Right ventricle myocardium inferior (tissue), 1 donor: Measurements from ENCODE around the gene KBTBD4. TPM values are rescaled to one million over a fixed set of nuclear protein-coding genes. Genes with fewer than 3 reads are reported as not detected.

Experiments
- ATAC-seq: fragments of 200-7000 bp; cut with Tn5 transposase; one replicate; pipeline ENCODE4 v1.9.1; 2020; ENCODE audit warnings: mild to moderate bottlenecking, moderate library complexity
- DNase-seq: peaks from one replicate; pipeline ENCODE4 v3.0.0; 2021; ENCODE audit errors: missing footprints
- intact Hi-C: fragments of 100-400 bp; cut with DNase I; formaldehyde crosslinking; loops from one replicate; pipeline ENCODE4 v1.11.0; 2022
- long read RNA-seq: library from polyadenylated mRNA; unstranded; transcript quantifications from one replicate; pipeline ENCODE4 v2.0.0, GENCODE V29; 2021
- total RNA-seq: library from RNA; stranded (reverse); fragmentation: NEBNext Ultra II Directional; extraction: Animal tissue kit (Norgen Biotek cat#: 25700); gene quantifications from one replicate; pipeline ENCODE4 v1.2.1, GENCODE V29; 2021
- donor health status: DM: no; HTN: yes; CAD: no; lungs with severe emphysema.

The KBTBD4 gene
- 13.1 TPM for total RNA-seq
- long read RNA-seq, transcript KBTBD4-202 (4 exons, 2,372 nt) = major isoform, 23 of 25 reads
- long read RNA-seq, partial matches to known transcripts = 0 of 25 reads
- long read RNA-seq, other reads (novel, unspliced or antisense) = 2 of 25 reads

DNA sequence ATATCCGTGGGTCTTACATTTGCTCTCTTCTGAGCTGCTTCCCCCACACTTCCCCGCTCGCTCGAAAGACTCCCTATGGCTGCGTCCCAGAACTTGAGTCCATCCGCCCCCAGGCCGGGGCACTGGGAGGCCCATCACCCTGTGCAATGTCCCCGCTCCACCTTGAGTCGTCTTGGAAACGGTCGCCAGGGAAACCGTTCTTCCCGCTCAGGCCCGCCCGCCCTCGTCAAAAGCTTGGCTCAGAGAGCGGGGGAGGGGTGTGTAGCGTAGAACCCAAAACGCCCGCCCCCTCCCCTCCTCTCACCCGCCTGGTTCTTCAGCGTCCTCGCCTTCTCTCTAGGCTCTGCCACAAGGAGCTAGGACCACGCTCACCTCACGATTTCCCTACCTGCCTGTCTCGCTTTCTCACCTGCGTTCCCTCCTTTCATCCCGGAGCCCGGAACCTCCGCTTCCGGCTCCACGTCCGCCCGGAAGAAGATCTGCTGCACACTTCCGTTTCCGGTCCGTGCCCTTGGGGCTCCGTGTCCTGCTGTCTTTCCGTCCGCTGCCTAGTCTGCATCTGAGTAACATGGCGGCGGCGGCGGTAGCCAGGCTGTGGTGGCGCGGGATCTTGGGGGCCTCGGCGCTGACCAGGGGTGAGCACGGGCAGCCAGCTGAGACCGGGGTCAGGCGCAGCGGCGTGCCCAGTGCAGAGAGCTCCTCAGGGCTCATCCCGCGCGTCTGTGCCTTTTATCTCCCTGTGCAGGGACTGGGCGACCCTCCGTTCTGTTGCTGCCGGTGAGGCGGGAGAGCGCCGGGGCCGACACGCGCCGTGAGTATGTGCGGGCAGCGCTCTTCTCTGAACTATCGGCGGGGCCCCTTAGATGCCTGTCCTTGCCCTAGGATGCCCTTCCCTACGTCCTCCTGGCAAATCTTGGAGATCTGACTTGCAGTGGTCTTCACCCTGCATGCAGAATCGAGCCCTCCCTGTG is at the start of gene KBTBD4, which contains the start of gene NDUFS3:
KBTBD4 (minus strand) TSS at position 447 of the 971 bp plus-strand sequence; CDS start at position 428, 19 bp downstream.
NDUFS3 (plus strand) TSS at position 551 of the 971 bp plus-strand sequence; CDS start at position 569, 18 bp downstream.
- intact Hi-C loops = loop anchor here (5.0 kb wide), 1 partner anchor 38 kb away; no protein-coding TSS in a partner anchor

DNA sequence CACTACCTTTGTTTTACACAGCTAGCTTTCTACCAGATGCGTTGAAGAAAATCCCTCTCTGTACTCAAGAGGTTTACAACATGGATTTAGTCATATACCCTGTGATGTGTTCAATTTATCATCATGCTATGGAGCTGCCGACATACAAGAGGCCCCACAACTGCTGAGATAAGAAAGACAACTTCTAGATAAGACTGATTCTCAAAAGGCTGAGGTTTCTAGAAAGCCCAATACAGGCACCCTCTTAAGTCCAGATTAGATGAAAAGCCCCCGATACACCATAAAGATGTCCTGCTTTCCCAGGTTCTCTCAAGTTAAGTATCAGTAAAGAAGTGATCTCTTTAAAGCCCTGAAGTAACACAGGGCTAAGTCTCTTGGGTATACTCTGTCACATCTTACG is 49.3 kb upstream of the KBTBD4 start:
- DNase-seq (no peak), ATAC-seq (no peak)
- intact Hi-C loops = no loop called here

More for the DNA sequence above, at the start of gene KBTBD4, which contains the start of gene NDUFS3:
- ATAC-seq (peak; percentile 94), DNase-seq (peak; percentile 94)

GRCh38 chr11:47626234-47626633 is 47.5 kb upstream of the KBTBD4 start:
- intact Hi-C loops = no loop called here
- ATAC-seq = no peak
- no peak for DNase-seq

DNA sequence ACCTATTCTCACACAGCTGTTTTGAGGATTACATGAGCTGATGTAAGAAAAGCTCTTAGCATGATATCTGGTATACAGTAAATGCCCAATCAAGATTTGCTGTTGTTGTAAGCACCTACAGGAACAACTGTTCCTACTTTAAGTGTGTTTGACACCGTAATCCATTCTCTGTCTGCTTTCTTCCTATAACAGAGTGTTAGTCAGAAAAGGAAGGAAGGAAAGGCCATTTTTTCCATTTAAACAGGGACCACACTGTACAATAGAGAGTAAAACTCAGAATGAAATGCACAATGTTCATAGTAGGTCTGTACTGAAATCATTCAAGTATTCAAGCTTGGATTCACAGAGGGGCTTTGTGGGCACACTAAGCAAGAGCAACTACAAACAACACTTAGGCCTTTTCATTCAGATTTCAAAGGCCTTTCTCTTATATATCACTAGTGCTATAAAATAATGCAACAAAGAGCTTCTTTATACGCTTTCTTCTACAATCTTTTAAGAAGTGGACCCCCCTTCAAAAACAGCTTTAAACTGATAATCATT is 42.1 kb upstream of the KBTBD4 start:
- no peak for ATAC-seq
- intact Hi-C loops = no loop called here
- DNase-seq = no peak

- ATAC-seq (no peak), DNase-seq (no peak)
- intact Hi-C loops = loop anchor here (5.0 to 10.0 kb wide), 3 partner anchors 40 to 243 kb away; partner anchors contain the start of genes KBTBD4, NDUFS3 and SPI1
These were observed 38.6 kb upstream of the KBTBD4 start for GRCh38 chr11:47617417-47617809.

- intact Hi-C loops = loop anchor here (5.0 to 10.0 kb wide), 3 partner anchors 40 to 242 kb away; partner anchors contain the start of genes KBTBD4, NDUFS3 and SPI1
- peak; percentile 80 for ATAC-seq
- no peak for DNase-seq
These were observed 38.1 kb upstream of the KBTBD4 start for GRCh38 chr11:47616726-47617416.

GRCh38 chr11:47615249-47615648 is 36.5 kb upstream of the KBTBD4 start:
- ATAC-seq = no peak
- intact Hi-C loops = loop anchor here (5.0 to 10.0 kb wide), 3 partner anchors 38 to 240 kb away; partner anchors contain the start of genes KBTBD4, NDUFS3 and SPI1
- no peak for DNase-seq

GRCh38 chr11:47611348-47611794 is 32.6 kb upstream of the KBTBD4 start:
- ATAC-seq (peak; percentile 55), DNase-seq (no peak)
- intact Hi-C loops = loop anchor here (10.0 kb wide), 2 partner anchors 117 to 237 kb away; partner anchors contain the start of gene SPI1

- no peak for ATAC-seq
- intact Hi-C loops = loop anchor here (2.0 to 10.0 kb wide), 3 partner anchors 15 to 235 kb away; partner anchors contain the start of genes C1QTNF4 and SPI1
- DNase-seq = no peak
These were observed 30.9 kb upstream of the KBTBD4 start for GRCh38 chr11:47609675-47610074.

DNA sequence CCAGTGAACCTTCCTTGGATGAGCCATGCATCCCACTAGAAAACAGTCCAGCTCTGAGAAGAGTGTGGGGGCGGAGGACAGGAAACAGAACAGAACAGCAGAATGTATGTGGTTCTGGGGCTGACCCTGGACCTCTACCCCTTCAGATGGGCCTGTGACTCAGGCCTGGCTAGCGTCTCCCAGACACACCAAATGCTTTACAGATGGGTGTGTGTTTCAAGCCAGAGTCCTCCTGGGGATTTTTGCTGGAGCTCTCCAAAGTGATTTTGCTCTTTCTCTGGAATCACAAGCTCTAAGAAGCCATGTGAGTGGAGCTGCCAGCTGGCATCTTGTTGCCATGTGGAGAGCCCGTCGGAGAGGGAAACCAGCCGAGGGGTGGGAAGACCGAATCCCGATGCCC is 28.6 kb upstream of the KBTBD4 start:
- DNase-seq (peak; percentile 81), ATAC-seq (peak; percentile 46)
- intact Hi-C loops = no loop called here

DNA sequence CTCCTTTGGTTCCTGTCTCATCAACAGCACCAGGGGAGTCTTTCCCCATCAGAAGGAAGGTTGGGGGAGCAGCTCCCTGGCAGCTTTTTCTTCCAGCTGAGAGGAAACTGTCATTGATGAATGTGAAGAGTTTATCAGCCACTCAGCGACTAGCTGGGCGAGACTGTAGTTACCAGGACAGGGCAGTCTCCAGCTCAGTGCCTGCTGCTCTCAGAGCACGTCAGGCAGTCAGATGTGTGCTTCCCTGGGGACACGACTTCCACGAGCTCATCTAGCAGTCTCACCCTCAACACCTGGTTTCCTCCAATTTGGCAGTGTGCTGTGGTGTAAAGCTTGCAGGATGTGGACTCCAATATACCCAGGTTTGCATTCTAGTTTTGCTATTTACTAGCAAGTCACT is 28.0 kb upstream of the KBTBD4 start:
- DNase-seq = no peak
- peak; percentile 81 for ATAC-seq
- intact Hi-C loops = no loop called here

- intact Hi-C loops = no loop called here
- no peak for DNase-seq
- ATAC-seq = no peak
These were observed 27.2 kb upstream of the KBTBD4 start for GRCh38 chr11:47605921-47606320.

- ATAC-seq (no peak), DNase-seq (no peak)
- intact Hi-C loops = no loop called here
These were observed 24.5 kb upstream of the KBTBD4 start for GRCh38 chr11:47603295-47603694.

GRCh38 chr11:47599902-47600301 is 21.1 kb upstream of the KBTBD4 start:
- DNase-seq (no peak), ATAC-seq (no peak)
- intact Hi-C loops = no loop called here

- DNase-seq = no peak
- intact Hi-C loops = loop anchor here (2.0 kb wide), 1 partner anchor 13 kb away; no protein-coding TSS in a partner anchor
- no peak for ATAC-seq
These were observed 17.2 kb upstream of the KBTBD4 start for GRCh38 chr11:47595967-47596366.

GRCh38 chr11:47595029-47595428 is 16.3 kb upstream of the KBTBD4 start:
- DNase-seq = no peak
- intact Hi-C loops = loop anchor here (2.0 kb wide), 1 partner anchor 14 kb away; no protein-coding TSS in a partner anchor
- peak; percentile 92 for ATAC-seq

GRCh38 chr11:47593934-47594855 is 15.4 kb upstream of the KBTBD4 start, which contains the start of gene C1QTNF4:
Gene C1QTNF4 (minus strand): TSS chr11:47594411. CDS start chr11:47590810, 3,601 bp downstream.
- DNase-seq = no peak
- no peak for ATAC-seq
- intact Hi-C loops = loop anchor here (2.0 kb wide), 1 partner anchor 15 kb away; no protein-coding TSS in a partner anchor
